Measurements from ENCODE around the gene TNNT3.

GRCh38 chr11:1928891-1929541 lies 9.5 kb downstream of the TNNT3 start:
- TF ChIP-seq ZNF274 (IDR thresholded peaks at IDR 0.05; ENCODE audit: low read depth, low read length): no peak
- no peak for TF ChIP-seq SUZ12 (IDR thresholded peaks at IDR 0.05; ENCODE audit: extremely low read depth, insufficient read depth, insufficient read length)
- no peak for TF ChIP-seq YY1 (IDR thresholded peaks at IDR 0.05; ENCODE audit: insufficient read depth, insufficient read length)
